GM21360 (cell line): ENCODE measurements around the gene RBM20.

ENCODE experiments used
- ATAC-seq: cut with Tn5 transposase; IDR thresholded peaks from one replicate; pipeline ENCODE4 v1.9.1; 2021; ENCODE audit warnings: mild to moderate bottlenecking, moderate library complexity; ENCODE audit not compliant: unreplicated experiment

RBM20 gene

DNA sequence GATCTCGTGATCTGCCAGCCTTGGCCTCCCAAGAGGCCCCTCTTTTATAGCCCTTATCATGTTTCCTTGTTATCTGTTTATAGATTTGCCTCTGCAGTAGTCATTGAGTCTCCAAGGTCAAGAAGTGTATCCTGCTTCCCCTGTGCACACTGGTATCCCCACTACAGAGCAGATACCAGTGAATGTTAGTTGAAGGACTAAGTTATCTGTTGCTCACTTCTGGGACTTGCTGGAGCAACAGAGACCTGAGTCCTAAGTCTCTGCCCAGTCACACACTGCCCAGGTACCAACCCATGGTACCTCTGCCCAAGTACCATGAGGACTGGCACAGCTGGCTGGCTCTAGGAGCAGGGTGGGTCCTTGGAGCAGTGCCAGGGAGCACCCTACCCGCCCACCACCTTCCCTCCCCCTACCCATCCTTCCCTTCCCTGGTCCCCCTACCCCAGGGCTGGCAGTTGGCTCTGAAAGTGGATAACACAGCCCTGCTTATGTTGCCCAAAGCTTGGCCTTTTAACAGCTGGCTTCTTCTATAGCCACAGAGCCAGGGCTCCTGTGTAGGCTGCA, 201.1 kb downstream of the RBM20 start:
- ATAC-seq, result no peak

DNA sequence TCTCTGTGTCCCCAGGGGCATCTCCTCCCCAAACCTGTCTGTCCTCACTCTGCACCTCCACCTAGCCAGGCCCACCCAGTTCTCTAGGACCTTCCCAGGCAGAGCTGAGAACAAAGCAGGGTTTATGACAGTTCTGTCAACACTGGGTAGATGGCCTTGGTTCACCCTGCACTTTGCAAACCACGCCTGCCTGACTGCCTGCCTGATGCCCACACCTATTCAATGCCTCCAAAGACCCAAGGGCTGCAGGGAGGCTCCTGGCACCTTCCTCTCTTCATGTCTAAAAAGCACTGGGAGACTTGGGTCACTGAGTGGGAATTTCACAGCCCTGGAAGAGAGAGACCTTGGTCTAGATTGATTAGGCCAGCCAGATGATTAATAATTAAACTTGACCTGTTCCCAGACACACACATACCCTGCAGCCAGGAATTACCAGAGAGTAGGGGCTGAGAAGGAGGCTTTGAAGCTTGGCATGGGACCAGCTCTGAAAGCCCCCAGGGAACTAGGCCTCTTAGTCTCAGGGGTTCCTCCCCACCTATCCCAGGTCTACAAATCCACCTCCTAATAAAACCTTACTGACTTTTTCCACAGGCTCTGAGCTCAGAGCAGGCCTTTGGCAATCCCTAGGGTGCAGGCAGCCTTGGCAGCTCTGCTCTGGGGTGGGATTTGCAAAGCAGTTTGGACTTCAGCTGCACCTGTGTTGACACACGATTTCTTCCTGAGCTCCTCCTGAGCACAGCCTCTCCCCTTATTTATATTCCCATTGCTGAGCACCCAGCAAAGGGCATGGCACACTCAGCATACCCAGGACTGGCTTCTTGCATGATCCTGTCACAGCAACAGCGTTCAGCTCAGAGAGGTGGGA, 201.9 kb downstream of the RBM20 start:
- no peak for ATAC-seq

DNA sequence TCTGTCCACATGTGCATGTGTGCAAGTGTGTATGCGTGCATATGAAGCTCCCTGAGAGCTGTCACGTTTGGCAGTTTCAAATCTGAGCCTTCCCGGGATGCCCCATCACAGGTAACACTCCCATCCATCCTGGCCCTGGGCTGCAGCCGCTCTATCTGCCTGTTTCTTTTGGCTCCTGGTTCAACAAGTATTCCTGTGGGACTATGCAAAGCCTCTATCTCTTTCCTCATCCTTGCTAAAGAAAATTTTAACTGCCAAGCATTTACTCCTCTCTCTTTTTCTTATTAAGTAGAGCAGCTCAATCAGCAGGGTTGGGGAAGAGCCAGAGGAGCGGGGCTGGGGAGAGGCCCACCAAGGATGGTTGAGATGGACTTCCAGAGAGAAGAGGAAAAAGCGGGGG, 203.2 kb downstream of the RBM20 start:
- no peak for ATAC-seq

- no peak for ATAC-seq
These were observed 204.0 kb downstream of the RBM20 start for GRCh38 chr10:110848106-110848505.

GRCh38 chr10:110850099-110850498, 206.0 kb downstream of the RBM20 start:
- ATAC-seq, result no peak

DNA sequence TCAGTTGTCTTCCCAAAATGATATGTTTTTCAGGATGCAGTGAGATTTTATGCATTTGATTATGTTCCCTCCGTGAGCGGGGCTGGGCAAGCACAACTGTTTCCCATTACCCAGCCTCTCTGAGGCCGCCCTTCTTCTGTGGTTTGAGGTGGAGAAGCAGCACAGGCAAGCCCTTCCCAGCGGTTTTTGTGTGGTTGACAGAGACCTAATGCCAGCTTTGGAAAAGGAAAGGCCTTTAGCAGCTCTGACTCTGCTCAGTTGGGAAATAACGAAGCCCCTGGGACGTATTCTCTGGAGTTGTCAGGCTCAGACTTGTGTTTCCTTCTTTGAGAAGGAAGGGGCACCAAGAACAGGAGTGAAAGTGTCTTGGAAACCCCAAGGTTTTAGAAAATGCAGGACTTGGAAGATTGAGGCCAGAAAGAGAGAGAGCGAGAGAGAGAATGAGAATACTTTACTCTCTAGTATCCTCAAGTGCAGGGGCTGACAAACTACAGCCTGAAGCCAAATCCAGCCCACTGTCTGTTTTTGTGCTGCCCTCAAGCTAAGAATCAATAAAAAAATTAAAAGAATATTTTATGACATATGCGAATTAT, 207.0 kb downstream of the RBM20 start:
- ATAC-seq, result no peak

- ATAC-seq, result no peak
These were observed 208.2 kb downstream of the RBM20 start for GRCh38 chr10:110852255-110852896.

- ATAC-seq, result no peak
These were observed 208.8 kb downstream of the RBM20 start for GRCh38 chr10:110852947-110853346.

DNA sequence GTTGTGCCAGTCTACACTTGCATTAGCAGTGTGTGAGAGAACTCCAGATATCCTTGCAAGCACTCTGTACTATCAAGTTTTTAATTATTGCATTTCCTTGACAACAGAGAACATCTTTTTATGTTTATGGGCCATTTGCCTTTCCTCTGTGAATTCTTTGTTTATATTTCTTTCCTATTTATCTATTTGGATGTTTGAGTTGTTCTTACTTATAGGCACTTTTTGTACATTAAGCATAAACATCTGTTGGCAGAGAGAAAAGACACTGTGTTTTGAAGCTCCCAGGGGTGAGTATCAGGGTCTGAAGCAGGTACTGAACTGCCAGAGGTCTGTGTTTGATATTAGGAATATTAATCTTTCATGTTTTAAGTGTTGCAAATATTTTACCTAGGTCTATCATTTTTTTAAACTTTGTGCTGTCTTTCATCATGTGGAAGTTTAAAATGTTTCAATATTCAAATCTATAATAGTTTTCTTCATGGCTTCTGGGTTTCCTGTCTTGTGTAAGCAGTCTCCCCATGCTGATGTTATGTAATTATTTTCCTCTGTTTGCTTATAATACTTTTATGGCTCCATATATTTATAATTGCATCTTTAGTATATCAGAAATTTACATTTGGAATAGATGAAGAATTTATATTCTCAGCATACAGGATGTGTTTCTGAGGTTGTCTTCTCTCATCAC, 209.9 kb downstream of the RBM20 start:
- ATAC-seq, result no peak

- ATAC-seq, result no peak
These were observed 213.4 kb downstream of the RBM20 start for GRCh38 chr10:110857265-110858171.

GRCh38 chr10:110858297-110858934, 214.3 kb downstream of the RBM20 start:
- no peak for ATAC-seq

DNA sequence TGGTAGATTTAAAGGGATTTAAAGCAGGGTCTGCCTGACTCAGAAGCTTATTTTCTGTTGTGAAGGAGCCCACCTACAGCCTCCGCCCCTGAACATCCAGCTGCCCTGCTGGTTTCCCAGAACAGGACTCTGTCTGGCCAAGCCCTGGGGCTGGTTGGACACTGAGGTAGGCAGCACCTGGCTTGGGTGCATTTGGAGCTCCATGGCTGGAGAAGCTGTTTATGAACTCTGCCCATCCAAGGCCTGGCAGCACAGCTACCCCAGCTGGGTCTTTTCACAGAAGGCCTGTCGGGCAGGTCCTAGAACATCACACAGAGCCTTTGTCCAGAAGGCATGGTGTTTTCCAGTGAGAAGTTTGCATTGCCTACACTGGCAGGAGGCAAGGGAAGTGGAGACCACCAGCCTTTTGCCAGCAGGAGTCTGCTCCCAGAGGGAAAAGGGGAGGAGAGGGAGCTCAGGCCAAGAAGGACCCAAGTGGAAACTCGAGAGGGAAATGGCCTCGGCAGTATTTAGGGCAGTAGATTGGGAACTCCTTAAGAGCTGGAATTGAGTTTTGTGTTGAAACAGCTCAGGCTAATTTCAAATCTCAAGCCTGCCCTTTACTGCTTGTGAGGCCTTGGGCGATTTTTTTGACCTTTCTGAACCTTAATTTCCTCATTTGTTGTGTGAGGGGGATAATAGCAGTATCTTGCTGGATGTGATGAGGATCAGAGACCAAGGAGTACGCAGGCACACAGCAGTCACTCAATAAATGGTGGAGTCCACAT, 215.3 kb downstream of the RBM20 start:
- ATAC-seq, result no peak

GRCh38 chr10:110859973-110860376, 215.8 kb downstream of the RBM20 start:
- no peak for ATAC-seq

GRCh38 chr10:110860576-110861241, 216.6 kb downstream of the RBM20 start:
- peak; percentile 32 for ATAC-seq

DNA sequence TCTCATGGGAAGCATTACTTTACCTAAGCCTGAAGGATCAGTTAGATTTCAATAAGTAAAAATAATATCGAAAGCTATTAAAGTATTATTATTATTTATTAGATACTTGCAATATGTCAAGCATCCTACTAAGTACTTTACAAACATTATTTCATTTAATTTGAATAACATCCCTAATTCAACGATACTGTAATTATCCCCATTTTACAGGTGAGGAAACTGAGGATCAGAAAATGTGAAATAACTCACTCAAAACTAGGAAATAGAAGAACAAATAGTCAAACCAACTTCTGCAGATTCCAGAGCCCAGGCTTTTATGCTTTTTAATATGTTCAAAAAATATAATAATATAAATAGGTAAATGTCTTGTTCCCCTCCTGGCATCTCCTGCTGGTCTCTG, 217.3 kb downstream of the RBM20 start:
- no peak for ATAC-seq

DNA sequence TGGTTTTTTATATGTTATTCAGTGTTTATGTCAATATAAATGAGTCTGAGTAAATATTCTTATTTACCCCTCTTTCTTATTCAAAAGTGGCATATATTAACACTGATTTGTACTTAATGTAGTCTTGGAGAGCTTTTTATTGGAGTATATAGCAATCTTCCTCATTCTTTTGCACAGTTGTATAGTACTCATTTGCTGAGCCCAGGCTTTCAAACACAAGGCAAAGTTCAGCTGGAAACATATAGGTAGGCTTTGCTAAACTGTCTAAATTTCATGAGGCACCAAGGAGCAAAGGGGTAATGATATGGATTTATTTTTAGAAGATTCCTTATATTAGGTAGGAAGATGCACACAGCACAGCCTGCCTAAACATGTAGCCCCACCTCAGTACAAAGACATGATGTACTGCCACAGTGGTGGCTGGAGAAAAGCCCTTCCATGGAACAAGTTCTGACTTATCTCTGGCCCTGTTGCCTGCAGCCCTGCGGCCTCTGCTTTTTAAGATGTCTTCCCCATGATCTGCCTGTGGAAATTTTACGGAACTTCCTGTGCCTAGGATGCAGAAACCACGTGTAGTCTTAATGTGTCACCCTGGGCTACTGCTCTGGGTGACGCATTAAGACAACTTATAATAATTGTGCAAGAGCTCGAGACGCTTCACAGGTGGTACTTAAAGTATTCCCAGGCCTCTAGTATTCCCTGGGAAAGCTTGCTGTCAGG, 218.0 kb downstream of the RBM20 start:
- no peak for ATAC-seq

GRCh38 chr10:110862961-110863360, 218.8 kb downstream of the RBM20 start:
- ATAC-seq, result no peak

- no peak for ATAC-seq
These were observed 219.2 kb downstream of the RBM20 start for GRCh38 chr10:110863361-110863760.
